Measurements from ENCODE around the gene WFS1.

Gene WFS1

GRCh38 chr4:6278801-6279197 is 9.1 kb downstream of the WFS1 start:
- DNase-seq (ENCODE audit: low read depth, low spot score), result no peak

GRCh38 chr4:6279582-6280289 is 10.1 kb downstream of the WFS1 start:
- DNase-seq (ENCODE audit: low read depth, low spot score), result no peak

- no peak for DNase-seq (ENCODE audit: low read depth, low spot score)
These were observed 10.8 kb downstream of the WFS1 start for GRCh38 chr4:6280365-6280996.

GRCh38 chr4:6281436-6282313 is 12.0 kb downstream of the WFS1 start:
- DNase-seq (ENCODE audit: low read depth, low spot score), result no peak

- DNase-seq (ENCODE audit: low read depth, low spot score), result no peak
These were observed 12.7 kb downstream of the WFS1 start for GRCh38 chr4:6282314-6282771.

- no peak for DNase-seq (ENCODE audit: low read depth, low spot score)
These were observed 13.6 kb downstream of the WFS1 start for GRCh38 chr4:6283282-6283681.

- DNase-seq (ENCODE audit: low read depth, low spot score), result no peak
These were observed 17.6 kb downstream of the WFS1 start for GRCh38 chr4:6287017-6287788.

GRCh38 chr4:6288342-6288741 is 18.7 kb downstream of the WFS1 start:
- DNase-seq (ENCODE audit: low read depth, low spot score), result no peak

- no peak for DNase-seq (ENCODE audit: low read depth, low spot score)
These were observed 19.2 kb downstream of the WFS1 start for GRCh38 chr4:6288871-6289270.

- DNase-seq (ENCODE audit: low read depth, low spot score), result no peak
These were observed 20.6 kb downstream of the WFS1 start for GRCh38 chr4:6290256-6290655.

GRCh38 chr4:6290769-6291547 is 21.3 kb downstream of the WFS1 start:
- no peak for DNase-seq (ENCODE audit: low read depth, low spot score)

GRCh38 chr4:6291784-6292297 is 22.2 kb downstream of the WFS1 start:
- no peak for DNase-seq (ENCODE audit: low read depth, low spot score)

- no peak for DNase-seq (ENCODE audit: low read depth, low spot score)
These were observed 22.9 kb downstream of the WFS1 start for GRCh38 chr4:6292376-6293096.

GRCh38 chr4:6293097-6293445 is 23.4 kb downstream of the WFS1 start:
- no peak for DNase-seq (ENCODE audit: low read depth, low spot score)

- no peak for DNase-seq (ENCODE audit: low read depth, low spot score)
These were observed 24.0 kb downstream of the WFS1 start for GRCh38 chr4:6293661-6294060.

GRCh38 chr4:6294705-6295421 is 25.2 kb downstream of the WFS1 start:
- DNase-seq (ENCODE audit: low read depth, low spot score), result no peak

- no peak for DNase-seq (ENCODE audit: low read depth, low spot score)
These were observed 25.8 kb downstream of the WFS1 start for GRCh38 chr4:6295495-6295894.

- no peak for DNase-seq (ENCODE audit: low read depth, low spot score)
These were observed 26.4 kb downstream of the WFS1 start for GRCh38 chr4:6296026-6296425.

- no peak for DNase-seq (ENCODE audit: low read depth, low spot score)
These were observed 27.7 kb downstream of the WFS1 start for GRCh38 chr4:6297266-6297815.

Measured in activated naive CD8-positive, alpha-beta T cell treated with anti-CD3 and anti-CD28 coated beads, Interleukin-2, amount 50 U/mL, for 16 hours (primary cell).